ENCODE results near the gene CLEC4E.

The CLEC4E gene

DNA sequence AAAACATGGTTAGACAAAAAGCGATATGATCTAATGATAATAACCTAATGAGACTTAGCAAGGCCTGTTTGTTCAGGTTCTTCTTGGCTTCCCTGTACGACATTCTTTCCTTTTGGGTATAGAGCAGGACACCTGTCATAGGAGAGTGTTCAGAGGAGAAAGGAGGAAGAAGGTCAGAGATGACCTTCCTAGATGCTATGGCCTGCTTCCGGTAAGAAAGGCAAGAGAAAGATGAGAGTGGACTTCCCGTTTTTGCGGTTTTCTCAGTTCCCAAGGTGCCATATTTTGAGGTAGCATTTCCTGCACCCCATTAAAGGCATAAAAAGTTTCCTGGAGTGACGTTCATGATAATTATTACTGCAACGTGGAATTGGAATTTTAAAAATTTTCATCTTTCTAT, 8.7 kb downstream of the CLEC4E start:
- Histone ChIP-seq H2AFZ (ENCODE audit: low read length) (no peak overlapping the region), H3K9ac (ENCODE audit: low read depth, low read length, poor library complexity, severe bottlenecking) (no peak overlapping the region), H3K9me2 (replicated peaks; ENCODE audit: low read depth, low read length) (no peaks in the 10 kb centered on the region), H3F3A (ENCODE audit: low read depth) (no peaks in the 10 kb centered on the region), H3K9me3 (ENCODE audit: insufficient read depth, low read depth, low read length) (no peaks in the 10 kb centered on the region), H3K79me2 (ENCODE audit: insufficient read depth, low read length) (no peaks in the 10 kb centered on the region), H3K36me3 (ENCODE audit: insufficient read depth, low read length) (no peaks in the 10 kb centered on the region), H3K4me2 (ENCODE audit: low read depth, low read length, poor library complexity, severe bottlenecking) (no peak overlapping the region), H3K4me3 (ENCODE audit: low read length, poor library complexity, severe bottlenecking) (no peak overlapping the region), H3K27me3 (ENCODE audit: insufficient read depth, low read length, poor library complexity, severe bottlenecking) (no peaks in the 10 kb centered on the region), H3K4me1 (ENCODE audit: insufficient read depth, low read length, poor library complexity, severe bottlenecking) (no peaks in the 10 kb centered on the region), H4K20me1 (ENCODE audit: insufficient read depth, low read length, poor library complexity, severe bottlenecking) (no peaks in the 10 kb centered on the region)
- TF ChIP-seq, protein P1, sequence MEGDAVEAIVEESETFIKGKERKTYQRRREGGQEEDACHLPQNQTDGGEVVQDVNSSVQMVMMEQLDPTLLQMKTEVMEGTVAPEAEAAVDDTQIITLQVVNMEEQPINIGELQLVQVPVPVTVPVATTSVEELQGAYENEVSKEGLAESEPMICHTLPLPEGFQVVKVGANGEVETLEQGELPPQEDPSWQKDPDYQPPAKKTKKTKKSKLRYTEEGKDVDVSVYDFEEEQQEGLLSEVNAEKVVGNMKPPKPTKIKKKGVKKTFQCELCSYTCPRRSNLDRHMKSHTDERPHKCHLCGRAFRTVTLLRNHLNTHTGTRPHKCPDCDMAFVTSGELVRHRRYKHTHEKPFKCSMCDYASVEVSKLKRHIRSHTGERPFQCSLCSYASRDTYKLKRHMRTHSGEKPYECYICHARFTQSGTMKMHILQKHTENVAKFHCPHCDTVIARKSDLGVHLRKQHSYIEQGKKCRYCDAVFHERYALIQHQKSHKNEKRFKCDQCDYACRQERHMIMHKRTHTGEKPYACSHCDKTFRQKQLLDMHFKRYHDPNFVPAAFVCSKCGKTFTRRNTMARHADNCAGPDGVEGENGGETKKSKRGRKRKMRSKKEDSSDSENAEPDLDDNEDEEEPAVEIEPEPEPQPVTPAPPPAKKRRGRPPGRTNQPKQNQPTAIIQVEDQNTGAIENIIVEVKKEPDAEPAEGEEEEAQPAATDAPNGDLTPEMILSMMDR (conservative IDR thresholded peaks at IDR 0.05; ENCODE audit: low read length), result no peak
- TF ChIP-seq EZH2phosphoT487 (IDR thresholded peaks at IDR 0.05; ENCODE audit: borderline replicate concordance), result no peak

DNA sequence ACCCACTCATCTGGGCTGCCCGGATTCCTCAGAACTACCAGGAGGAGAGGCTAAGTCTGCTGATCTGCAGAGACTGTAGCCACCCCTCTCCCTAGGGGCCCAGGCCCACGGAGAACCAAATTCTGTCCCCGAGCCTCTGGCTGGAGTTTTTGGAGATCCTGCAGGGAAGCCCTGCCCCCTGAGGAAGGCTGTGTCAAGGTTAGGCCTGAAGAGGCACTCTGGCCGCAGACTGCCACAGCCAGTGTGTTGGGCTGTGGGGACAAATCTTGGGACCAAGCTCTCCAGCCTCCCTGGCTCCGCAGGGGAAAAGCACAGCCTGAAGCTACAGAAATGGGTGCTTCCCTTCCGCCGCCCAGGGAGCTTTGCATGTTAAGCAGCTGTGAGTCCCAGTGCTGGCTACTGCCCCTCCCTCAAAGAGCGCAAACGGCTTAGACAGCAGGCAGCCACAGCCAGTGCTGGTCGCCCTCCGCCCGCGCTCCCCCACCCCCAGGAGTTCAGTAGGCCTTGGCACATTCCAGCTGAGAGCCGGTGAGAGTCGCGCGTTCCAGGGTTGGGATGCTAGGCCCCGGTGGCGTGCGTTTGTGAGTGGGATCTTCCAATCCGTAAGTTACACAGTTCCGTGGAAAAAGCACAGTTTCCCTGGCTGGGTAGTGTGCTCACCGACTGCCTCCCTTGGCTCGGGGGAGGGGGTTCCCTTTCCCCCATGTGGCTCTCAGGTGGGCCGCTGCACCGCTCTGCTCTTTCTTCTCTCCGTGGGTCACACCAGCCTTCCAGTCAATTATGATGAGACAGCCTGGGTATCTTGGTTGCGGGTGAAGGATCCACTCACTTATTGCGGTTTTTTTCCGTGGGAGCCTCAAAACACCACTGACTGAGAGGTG, 13.2 kb downstream of the CLEC4E start:
- H3K4me3 ChIP-seq (ENCODE audit: low read length, poor library complexity, severe bottlenecking), result no peak overlapping the region

DNA sequence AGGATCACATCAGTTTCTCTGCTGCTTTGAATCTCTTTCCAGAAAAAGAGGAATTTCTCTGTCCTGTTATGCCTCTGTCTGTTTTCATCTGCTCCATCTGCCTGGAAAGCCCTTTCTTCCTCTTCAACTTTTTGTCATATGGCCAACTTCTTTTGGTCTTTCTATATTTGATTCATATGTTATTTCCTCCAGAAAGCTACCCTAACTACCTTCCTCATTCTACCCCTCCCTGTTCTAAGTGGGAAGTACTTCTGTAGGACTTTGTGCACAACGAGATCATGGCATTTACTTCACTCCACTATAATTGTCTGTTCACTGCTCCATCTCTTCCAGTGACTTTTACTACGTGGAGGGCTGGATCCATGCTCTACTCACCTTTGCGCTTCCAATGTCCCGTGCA, 21.5 kb downstream of the CLEC4E start:
- TF ChIP-seq, protein P1 (conservative IDR thresholded peaks at IDR 0.05; ENCODE audit: low read length), result no peak
- H2AFZ ChIP-seq (ENCODE audit: low read length), result no peak overlapping the region
- H3F3A ChIP-seq (ENCODE audit: low read depth), result no peaks in the 10 kb centered on the region
- no peaks in the 10 kb centered on the region for H4K20me1 ChIP-seq (ENCODE audit: insufficient read depth, low read length, poor library complexity, severe bottlenecking)
- H3K27me3 ChIP-seq (ENCODE audit: insufficient read depth, low read length, poor library complexity, severe bottlenecking), result no peaks in the 10 kb centered on the region
- H3K9ac ChIP-seq (ENCODE audit: low read depth, low read length, poor library complexity, severe bottlenecking), result no peak overlapping the region
- H3K9me2 ChIP-seq (replicated peaks; ENCODE audit: low read depth, low read length), result no peaks in the 10 kb centered on the region
- H3K79me2 ChIP-seq (ENCODE audit: insufficient read depth, low read length), result no peaks in the 10 kb centered on the region
- H3K4me2 ChIP-seq (ENCODE audit: low read depth, low read length, poor library complexity, severe bottlenecking), result no peak overlapping the region
- no peaks in the 10 kb centered on the region for H3K9me3 ChIP-seq (ENCODE audit: insufficient read depth, low read depth, low read length)
- H3K36me3 ChIP-seq (ENCODE audit: insufficient read depth, low read length), result no peaks in the 10 kb centered on the region
- H3K4me3 ChIP-seq (ENCODE audit: low read length, poor library complexity, severe bottlenecking), result no peak overlapping the region
- no peaks in the 10 kb centered on the region for H3K4me1 ChIP-seq (ENCODE audit: insufficient read depth, low read length, poor library complexity, severe bottlenecking)

More for the DNA sequence above, 13.2 kb downstream of the CLEC4E start:
- no peak overlapping the region for H2AFZ ChIP-seq (ENCODE audit: low read length)
- TF ChIP-seq EZH2phosphoT487 (IDR thresholded peaks at IDR 0.05; ENCODE audit: borderline replicate concordance), result no peak
- TF ChIP-seq, protein P1 (conservative IDR thresholded peaks at IDR 0.05; ENCODE audit: low read length), result no peak
- no peaks in the 10 kb centered on the region for H3K9me3 ChIP-seq (ENCODE audit: insufficient read depth, low read depth, low read length)
- H3F3A ChIP-seq (ENCODE audit: low read depth), result no peaks in the 10 kb centered on the region
- H3K9me2 ChIP-seq (replicated peaks; ENCODE audit: low read depth, low read length), result no peaks in the 10 kb centered on the region
- H3K27me3 ChIP-seq (ENCODE audit: insufficient read depth, low read length, poor library complexity, severe bottlenecking), result no peaks in the 10 kb centered on the region
- H3K4me1 ChIP-seq (ENCODE audit: insufficient read depth, low read length, poor library complexity, severe bottlenecking), result no peaks in the 10 kb centered on the region
- H4K20me1 ChIP-seq (ENCODE audit: insufficient read depth, low read length, poor library complexity, severe bottlenecking), result no peaks in the 10 kb centered on the region
- H3K4me2 ChIP-seq (ENCODE audit: low read depth, low read length, poor library complexity, severe bottlenecking), result no peak overlapping the region
- no peaks in the 10 kb centered on the region for H3K79me2 ChIP-seq (ENCODE audit: insufficient read depth, low read length)
- H3K9ac ChIP-seq (ENCODE audit: low read depth, low read length, poor library complexity, severe bottlenecking), result no peak overlapping the region
- no peaks in the 10 kb centered on the region for H3K36me3 ChIP-seq (ENCODE audit: insufficient read depth, low read length)

Data from Loucy (cell line).